ENCODE data around the gene PLEKHG2. TPM values are rescaled to one million over a fixed set of nuclear protein-coding genes. Genes with fewer than 3 reads are reported as not detected.
"Not testable (repeated sequence)": the region's sequence is repeated elsewhere in the genome, so short reads cannot be mapped to it uniquely, and the experiment has no call there.

The PLEKHG2 gene
- total RNA-seq, 1 donor from 2014 or later = 11.6 TPM

DNA sequence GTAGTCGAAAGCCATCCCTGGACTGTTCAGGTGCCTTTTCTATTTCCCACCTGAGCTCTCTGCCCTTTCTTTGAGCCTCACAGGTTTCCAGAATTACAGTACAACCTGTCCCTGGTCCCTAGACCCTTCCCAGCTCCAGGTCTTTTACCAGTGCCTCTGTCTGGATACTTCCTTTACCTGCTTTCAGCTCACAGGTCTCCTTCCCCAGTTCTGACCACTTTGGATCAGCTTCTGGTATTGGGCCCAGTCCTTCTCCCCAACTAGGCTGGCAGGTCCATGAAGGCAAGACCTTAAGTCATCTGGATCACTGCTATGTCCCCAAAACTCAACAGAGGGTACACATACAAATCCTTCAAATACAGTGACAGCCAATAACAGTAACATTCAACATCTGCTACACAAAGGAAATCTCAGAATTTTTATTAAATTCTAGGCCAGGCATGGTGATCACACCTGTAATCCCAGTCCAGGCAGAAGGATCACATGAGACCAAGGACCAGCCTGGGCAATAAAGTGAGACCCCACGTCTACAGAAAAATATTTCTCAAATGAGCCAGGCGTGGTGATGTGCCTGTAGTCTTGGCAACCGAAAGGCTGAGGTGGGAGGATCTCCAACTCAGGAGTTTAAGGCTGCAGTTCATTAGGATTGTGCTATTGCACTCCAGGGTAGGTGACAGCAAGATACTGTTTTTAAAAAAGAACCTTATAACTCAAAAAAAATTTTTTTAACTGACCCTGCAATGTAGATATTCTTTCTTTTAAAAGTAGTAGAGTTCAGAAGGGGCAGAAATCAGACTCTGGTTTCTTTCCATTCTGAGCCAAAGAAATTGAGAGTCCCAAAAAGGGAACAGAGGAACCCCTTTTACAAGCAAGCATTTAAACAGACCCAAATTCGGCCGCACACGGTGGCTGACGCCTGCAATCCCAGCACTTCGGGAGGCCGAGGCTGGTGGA is 21.9 kb downstream of the PLEKHG2 start:
- DNase-seq (no peak), ATAC-seq (no peak)
- intact Hi-C loops (cut with micrococcal nuclease) = no loop called here

DNA sequence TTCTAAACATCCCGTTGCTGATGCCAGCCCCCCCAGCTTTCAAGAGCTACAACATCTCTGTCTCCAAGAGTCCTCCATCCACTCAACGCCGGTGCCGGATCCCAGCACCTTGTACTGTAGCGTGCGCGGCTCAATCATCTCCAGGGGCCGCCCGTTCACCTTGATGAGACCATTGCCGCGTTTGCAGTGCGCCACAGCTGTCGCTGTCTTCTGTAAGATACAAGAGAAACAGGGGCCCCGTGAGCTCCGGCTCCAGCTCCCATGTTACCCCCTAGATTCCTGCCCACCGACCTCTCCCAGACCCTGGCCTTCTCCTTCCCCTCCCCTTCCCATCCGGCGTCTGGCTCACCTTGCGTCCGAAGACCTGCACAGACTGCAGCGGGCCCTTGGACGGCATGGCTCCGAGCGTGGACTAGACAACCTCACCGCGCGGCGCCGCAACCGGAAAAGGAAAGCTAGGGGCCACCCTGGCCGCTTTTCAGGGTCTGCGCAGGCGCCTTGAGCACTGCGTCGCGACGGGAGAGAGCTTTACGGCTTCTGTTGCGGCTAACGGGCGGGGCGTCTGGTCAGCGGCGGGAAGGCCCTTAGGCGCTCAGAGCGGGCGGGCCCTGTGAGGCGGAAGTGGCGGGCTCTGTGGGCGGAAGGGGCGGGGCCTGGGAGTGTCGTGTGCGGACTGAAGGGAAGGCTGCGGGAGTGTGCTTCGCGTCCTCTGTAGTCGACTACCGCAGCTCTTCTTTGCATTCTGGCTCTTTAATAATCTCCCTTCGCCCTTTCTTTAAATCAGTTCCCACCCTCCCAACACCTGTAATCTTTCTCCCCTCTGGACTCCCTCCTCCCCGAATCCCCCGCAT is 23.3 kb downstream of the PLEKHG2 start, which contains the start of gene RPS16:
RPS16 (minus strand) TSS at position 451 of the 851 bp plus-strand sequence; CDS start at position 397, 54 bp downstream.
- peak; percentile 99 for ATAC-seq
- DNase-seq = peak; percentile 99
- intact Hi-C loops (cut with micrococcal nuclease) = no loop called here

DNA sequence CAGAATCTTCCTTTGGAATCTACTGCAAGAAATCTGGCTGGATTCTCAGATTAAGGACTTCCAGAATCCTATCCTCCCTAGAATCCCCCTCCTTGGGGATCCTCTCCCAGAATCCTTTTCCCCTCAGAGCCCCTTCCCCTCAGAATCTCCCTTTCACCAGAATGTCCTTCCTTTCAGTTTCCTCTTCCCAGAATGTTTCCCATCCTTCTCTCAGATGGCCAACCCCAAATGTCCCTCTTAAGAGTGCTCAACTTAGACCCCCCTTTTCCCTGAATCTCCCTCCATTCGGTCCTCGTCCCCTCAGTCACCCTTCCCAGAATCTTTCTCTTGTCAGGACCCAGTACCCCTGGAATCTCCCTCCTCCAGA is 23.9 kb downstream of the PLEKHG2 start:
- intact Hi-C loops (cut with micrococcal nuclease) = no loop called here
- ATAC-seq = no peak

DNA sequence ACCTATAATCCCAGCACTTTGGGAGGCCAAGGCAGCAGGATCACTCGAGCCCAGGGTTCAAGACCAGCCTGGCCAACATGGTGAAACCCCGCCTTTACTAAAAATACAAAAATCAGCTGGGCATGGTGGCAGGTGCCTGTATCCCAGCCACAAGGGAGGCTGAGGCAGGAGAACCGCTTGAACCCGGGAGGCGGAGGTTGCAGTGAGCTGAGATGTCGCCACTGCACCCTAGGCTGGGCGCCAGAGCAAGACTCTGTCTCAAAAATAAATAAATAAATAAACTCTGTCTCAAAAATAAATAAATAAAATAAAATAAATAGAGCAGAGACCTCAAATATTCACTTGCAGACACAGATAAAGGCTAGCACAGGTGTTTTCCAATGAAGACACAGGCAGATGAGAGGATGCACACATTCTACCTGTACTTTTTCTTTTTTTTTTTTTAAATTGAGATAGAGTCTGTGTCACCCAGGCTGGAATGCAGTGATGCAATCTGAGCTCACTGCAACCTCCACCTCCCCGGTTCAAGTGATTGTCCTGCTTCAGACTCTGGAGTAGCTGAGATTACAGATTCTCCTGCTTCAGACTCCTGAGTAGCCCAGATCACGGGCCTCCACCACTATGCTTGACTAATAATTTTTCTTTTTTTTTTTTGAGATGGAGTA is 25.9 kb downstream of the PLEKHG2 start:
- no peak for DNase-seq
- no peak for ATAC-seq
- intact Hi-C loops (cut with micrococcal nuclease) = no loop called here

More for the DNA sequence above, 23.9 kb downstream of the PLEKHG2 start:
- no peak for DNase-seq

DNA sequence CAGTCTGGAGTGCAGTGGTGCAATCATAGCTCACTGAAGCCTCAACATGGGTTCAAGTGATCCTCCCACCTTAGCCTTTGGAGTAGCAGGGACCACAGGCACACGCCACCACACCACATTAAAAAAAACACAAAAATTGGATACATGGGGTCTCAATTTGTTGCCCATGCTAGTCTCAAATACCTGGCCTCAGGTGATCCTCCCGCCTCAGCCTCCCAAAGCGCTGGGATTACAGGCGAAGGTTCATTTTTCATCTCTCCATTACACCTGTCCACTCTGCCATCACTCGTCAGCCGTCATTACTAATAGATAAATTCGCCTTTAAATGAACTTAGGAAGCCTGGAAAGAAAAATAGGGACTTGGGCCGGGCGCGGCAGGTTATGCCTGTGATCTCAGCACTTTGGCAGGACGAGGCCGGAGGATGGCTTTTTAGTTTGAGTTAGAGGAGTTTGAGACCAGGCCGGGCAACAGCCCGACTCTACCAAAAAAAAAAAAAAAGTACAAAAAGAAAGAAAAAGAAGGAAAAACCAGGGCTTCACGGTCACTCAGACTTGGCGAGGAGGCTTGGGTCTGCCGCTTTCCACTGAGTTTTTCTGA is 32.2 kb downstream of the PLEKHG2 start:
- DNase-seq = no peak
- intact Hi-C loops (cut with micrococcal nuclease) = no loop called here
- peak; percentile 4 for ATAC-seq

DNA sequence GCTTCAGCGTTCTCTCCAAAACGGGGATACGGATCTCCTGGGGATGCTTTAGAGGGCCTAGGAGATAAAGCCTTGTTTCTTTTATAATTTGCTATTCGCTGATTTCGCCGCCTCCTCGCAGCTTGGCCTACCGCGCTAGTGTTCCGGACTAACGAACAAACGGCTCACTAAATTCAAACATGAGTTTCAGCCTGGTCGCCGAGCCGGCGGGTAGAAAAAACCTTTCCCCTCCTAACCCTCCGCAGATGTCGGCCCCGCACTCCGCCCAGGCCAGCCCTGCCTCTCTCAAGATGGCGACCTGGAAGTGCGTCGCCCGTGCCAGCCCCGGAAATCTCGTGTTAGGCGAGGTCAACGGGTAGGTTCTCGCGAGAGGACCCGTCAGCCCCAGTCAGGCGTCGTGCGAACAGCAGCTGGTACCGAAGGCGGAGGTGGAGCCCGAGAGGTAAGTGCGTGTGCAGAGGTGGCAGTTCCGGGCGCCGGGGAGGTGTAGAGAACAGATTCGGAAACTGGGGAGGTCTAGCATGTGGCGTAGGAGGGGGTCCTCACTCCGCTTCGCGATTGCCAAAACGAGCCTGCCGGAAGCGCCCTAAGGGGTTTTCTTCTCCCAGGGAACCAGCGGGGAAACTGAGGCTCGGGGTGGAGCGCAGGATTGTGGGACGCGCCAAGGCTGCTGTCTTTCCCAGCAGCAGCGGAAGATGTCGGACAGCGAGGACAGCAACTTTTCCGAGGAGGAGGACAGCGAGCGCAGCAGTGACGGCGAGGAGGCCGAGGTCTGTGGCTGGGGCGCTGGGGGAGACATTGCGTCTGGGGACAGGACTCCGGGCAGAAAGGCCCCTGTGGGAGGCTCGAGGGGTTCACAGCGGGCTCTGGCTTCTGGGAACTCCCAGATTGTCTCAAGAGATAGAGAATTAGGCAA is 33.0 kb downstream of the PLEKHG2 start, which contains the start of gene SUPT5H:
SUPT5H (plus strand) TSS at position 387 of the 916 bp plus-strand sequence; CDS start at position 696, 309 bp downstream.
- DNase-seq (peak; percentile 97), ATAC-seq (peak; percentile 98)
- intact Hi-C loops (cut with micrococcal nuclease) = no loop called here

DNA sequence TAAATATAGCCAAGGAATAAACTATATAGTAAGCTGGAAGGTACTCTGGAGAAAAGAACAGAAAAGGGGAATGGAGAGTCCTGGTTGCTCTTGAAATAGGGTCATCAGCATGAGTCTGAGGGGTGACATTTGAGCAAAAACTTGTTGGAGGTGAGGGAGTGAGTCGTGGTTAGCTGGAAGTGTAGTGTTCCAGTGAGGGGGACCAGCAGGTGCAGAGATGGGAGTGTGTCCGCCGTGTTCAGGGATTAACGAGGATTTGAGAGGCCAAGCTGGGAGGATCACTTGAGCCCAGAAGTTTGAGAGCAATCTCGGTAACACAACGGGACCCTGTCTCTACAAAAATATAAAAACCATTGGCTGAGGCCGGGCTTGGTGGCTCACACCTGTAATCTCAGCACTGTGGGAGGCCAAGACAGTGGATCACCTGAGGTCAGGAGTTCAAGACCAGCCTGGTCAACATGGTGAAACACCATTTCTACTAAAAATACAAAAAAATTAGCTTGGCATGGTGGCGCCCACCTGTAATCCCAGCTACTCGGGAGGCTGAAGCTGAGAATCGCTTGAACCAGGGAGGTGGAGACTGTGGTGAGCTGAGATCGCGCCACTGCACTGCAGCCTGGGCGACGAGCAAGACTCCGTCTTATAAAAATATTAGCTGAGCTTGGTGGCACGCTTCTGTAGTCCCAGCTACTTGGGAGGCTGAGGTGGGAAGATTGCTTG is 34.1 kb downstream of the PLEKHG2 start:
- DNase-seq (no peak), ATAC-seq (no peak)
- intact Hi-C loops (cut with micrococcal nuclease) = no loop called here

DNA sequence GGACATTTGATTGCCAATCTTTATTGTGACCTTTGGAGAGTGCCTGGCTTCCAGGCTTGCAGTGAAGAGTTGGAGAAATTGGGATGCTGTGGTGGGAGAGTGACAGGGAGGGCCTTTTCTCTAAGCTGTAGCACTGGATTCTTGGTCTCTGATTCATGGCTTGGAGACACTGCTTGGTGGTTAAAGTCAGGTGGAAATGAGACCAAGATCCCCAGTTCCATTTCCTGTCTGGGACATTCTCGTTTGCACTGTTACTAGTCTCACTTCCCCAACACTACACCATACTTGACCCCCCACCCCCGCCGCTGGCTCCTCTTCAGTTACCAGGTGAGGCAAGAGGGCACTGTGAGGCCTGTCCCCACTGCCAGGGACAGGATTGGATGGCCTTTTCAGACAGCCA is 35.8 kb downstream of the PLEKHG2 start:
- intact Hi-C loops (cut with micrococcal nuclease) = no loop called here
- ATAC-seq (no peak), DNase-seq (no peak)

DNA sequence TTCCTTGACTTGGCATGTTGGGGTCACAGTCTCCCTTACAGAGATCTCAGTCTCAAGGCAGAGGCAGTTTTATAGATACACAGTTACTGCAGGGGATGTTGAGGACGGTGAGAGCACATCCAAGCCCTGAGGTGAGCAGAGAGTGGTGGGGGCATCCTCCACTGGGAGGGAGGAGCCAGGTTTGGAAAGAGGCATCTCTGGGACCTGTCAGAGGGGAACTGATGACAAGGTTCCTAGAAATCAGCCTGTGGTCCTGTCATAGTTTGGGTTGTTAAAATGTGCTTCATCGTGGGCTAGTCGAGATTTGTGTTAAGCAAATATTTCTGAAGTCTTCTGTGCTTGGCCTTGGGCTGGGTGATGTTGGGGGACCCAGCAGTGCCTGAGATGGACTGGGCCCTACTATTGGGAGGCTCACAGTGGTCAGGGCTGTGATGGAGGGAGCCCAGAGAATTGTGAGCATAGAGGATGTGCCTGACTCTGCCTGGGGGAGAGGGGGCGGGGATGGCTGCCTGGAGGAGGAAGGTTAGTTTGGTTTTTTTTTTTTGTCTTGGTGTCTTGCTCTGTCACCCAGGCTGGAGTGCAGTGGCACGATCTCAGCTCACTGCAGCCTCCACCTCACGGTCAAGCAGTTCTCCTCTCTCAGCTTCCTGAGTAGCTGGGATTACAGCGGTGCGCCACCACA is 36.8 kb downstream of the PLEKHG2 start:
- ATAC-seq = no peak
- intact Hi-C loops (cut with micrococcal nuclease) = no loop called here
- no peak for DNase-seq

DNA sequence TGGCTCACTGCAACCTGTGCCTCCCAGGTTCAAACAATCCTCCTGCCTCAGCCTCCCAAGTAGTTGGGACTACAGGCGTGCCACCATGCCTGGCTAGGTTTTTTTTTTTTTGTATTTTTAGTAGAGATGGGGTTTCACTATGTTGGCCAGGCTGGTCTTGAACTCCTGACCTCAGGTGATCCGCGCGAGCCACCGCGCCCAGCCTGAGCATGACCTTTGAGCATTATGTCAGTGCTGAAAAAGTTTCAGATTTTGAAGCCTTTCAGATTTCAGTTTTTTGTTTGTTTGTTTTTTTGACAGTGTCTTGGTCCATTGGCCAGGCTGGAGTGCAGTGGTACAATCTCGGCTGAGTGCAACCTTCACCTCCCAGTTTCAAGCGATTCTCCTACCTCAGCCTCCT is 38.8 kb downstream of the PLEKHG2 start:
- ATAC-seq; DNase-seq; intact Hi-C loops (cut with micrococcal nuclease): not testable (repeated sequence)

DNA sequence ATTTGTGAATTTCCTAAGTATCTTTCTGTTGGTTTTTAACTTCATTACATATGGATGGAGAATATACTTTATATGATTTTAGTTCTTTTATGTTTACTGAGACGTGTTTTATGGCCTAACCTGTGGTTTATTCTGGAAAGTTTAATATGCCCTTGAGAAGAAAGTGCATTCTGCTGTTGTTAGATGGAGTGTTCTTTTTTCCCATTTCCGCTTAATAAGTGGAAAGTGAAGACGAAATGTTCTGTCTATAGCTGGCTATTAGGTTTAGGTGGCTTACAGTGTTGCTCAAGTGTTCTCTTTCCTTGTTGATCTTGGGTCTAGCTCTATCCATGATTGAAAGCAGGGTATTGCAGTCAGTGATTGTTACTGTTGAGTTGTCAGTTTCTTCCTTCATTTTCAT is 50.9 kb downstream of the PLEKHG2 start:
- ATAC-seq (no peak), DNase-seq (no peak)
- intact Hi-C loops (cut with micrococcal nuclease) = no loop called here

DNA sequence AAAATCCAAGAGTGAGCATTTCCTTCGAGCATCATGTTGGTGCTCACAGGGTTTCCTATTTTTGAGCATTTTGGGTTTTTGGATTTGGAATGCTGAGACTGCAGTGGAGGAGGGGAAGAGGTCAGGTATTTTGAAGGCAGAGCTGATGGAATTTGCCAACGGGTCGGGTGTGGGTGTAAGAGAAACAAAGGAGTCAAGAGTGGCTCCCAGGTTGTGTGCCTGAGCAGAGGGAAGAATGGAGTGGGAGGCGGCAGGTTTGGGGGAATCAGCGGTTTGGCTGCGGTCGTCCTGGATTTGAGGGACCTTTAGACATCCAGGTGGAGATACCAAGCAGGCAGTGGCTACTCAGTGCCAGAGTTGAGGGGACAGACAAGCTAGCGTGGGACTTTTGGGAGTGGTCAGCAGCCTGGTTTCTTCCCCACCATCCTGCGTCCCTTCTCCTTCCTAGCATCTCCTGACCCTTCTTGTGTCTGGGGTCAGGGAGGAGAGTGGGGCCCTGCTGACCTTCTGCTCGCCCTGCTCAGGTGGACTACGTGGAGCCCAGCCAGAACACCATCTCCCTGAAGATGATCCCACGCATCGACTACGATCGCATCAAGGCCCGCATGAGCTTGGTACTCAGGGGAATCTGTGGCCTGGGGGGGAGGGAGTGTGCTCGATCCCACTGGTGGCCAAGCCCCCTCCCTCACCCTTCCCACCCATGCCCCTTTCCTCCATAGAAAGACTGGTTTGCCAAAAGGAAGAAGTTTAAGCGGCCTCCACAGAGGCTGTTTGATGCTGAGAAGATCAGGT is 53.7 kb downstream of the PLEKHG2 start:
- intact Hi-C loops (cut with micrococcal nuclease) = no loop called here
- no peak for ATAC-seq
- no peak for DNase-seq

DNA sequence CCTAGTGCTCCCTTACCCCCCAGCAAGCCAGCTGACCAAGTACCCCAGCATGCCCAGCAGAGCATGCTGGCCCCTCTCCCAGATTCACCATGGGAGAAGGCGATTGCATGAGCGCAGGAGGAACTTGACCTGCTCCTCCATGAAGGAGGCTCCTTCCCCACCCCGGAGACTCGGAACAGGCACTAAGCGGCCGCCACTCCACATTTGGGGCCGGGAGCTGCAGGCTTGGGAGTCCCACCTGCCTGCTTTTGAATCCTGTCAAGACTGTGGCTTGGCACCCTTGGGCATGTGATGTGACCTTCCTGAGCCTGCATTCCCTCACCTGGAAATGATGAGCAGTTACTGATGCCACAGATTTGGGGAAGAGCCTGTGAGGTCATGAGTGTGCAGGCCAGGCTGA is 55.5 kb downstream of the PLEKHG2 start:
- no peak for DNase-seq
- ATAC-seq = no peak
- intact Hi-C loops (cut with micrococcal nuclease) = no loop called here

DNA sequence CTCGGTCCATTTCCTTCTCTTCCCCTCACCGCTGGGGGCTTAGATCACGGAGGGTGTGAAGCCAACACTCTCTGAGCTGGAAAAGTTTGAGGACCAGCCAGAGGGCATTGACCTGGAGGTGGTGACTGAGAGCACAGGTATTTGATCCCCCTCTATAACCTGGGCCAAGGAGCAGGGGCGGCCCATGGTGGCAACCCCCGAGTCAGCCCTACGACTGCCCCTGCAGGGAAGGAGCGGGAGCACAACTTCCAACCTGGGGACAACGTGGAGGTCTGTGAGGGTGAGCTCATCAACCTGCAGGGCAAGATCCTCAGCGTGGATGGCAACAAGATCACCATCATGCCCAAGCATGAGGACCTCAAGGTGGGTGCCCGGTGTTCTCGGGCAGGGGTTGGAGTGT is 56.6 kb downstream of the PLEKHG2 start:
- DNase-seq (no peak), ATAC-seq (no peak)
- intact Hi-C loops (cut with micrococcal nuclease) = no loop called here

DNA sequence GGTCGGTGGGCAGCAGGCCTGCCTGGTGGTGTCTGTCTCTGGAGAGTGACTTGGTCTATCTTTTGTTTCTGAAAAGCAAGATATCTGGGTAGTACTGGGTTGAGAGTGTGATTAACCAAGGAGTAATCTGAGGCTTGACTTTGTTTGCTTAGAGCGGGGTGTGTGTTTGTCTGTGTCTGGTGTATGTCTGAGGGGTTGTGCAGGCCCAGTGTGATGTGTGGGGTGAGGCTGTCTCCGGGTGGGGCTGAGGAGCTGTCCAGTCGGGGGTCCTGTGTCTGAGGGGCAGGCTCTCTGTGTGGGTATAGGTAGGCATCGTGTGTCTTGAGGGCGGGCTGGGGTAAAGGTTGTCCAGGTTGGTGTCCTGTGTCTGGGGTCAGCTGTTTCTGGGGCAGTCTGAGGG is 57.1 kb downstream of the PLEKHG2 start:
- intact Hi-C loops (cut with micrococcal nuclease) = no loop called here
- no peak for ATAC-seq
- DNase-seq = no peak

DNA sequence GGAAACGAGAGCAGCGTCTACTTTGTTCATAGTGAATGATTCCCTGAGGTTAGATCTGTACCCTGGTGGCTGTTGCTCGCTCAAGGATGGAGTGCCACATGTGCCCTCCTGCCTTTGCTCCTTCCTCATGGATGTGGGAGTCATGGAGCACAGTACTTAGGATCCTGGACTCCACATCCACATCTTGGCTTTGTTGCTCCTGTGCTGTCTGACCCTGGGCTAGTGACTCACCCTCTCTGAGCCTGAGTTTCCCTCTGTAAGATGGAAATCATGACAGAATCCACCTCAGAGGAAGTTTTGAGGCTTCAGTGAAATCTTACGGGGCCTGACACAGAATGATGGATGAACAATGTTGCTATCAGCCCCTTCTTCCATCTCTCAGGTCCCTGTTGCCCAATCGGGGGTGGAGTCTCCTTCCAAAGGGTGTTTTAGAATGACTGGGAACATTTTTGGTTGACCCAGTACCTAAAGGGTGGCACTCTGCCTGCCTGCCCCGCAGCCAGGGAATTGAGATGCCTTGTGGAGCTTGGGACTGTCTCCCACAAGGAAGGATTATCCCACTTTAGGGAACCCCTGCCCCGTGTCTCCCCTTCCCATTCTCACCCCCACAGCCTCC is 58.4 kb downstream of the PLEKHG2 start:
- intact Hi-C loops (cut with micrococcal nuclease) = no loop called here
- DNase-seq (no peak), ATAC-seq (no peak)
